Measurements from ENCODE around the gene SMIM23. TPM values are rescaled to one million over a fixed set of nuclear protein-coding genes. Genes with fewer than 3 reads are reported as not detected.

Gene SMIM23
- polyA plus RNA-seq, 2 of the 4 experiments (the other 2 are of a cell fraction), result not detected

GRCh38 chr5:171827162-171827561 is 41.5 kb downstream of the SMIM23 start:
- WGBS (ENCODE audit: missing lambda C conversion rate), result 79% methylated on average over 9 of the region's 9 CpGs
- TF ChIP-seq CHD4 (IDR thresholded peaks at IDR 0.05; ENCODE audit: borderline replicate concordance) (no peak), PHF8 (IDR thresholded peaks at IDR 0.05; ENCODE audit: borderline replicate concordance, low read depth) (no peak), HDAC2 (IDR thresholded peaks at IDR 0.05) (no peak), ZSCAN20 (CRISPR knock-in tag; IDR thresholded peaks at IDR 0.05) (no peak), EP300 (IDR thresholded peaks at IDR 0.05) (no peak), KDM1A (IDR thresholded peaks at IDR 0.05; ENCODE audit: low read depth) (no peak), EHMT2 (IDR thresholded peaks at IDR 0.05; ENCODE audit: low read depth) (no peak), HOXA7 (CRISPR knock-in tag; IDR thresholded peaks at IDR 0.05) (no peak), RNF2 (IDR thresholded peaks at IDR 0.05; ENCODE audit: borderline replicate concordance, low read depth) (no peak), NFE2L2 (conservative IDR thresholded peaks at IDR 0.05; ENCODE audit: low read length) (no peak), RFX5 (IDR thresholded peaks at IDR 0.05) (no peak)
- TF ChIP-seq, protein P1, sequence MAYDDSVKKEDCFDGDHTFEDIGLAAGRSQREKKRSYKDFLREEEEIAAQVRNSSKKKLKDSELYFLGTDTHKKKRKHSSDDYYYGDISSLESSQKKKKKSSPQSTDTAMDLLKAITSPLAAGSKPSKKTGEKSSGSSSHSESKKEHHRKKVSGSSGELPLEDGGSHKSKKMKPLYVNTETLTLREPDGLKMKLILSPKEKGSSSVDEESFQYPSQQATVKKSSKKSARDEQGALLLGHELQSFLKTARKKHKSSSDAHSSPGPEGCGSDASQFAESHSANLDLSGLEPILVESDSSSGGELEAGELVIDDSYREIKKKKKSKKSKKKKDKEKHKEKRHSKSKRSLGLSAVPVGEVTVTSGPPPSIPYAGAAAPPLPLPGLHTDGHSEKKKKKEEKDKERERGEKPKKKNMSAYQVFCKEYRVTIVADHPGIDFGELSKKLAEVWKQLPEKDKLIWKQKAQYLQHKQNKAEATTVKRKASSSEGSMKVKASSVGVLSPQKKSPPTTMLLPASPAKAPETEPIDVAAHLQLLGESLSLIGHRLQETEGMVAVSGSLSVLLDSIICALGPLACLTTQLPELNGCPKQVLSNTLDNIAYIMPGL (CRISPR knock-in tag; IDR thresholded peaks at IDR 0.05; ENCODE audit: borderline replicate concordance), result no peak
- no peak for FAIRE-seq
- Histone ChIP-seq H3K4me3 (no peak overlapping the region), H3K4me1 (no peaks in the 10 kb centered on the region), H3K9me3 (peaks cover 14% of the 10 kb centered on the region; the same call in 2 of the 3 replicates), H3K27ac (no peak overlapping the region), H3K4me2 (no peak overlapping the region)
- POLR2A ChIA-PET, result no interaction called here
- CTCF ChIA-PET, result no interaction called here
- ATAC-seq, result no peak
- no peak for DNase-seq (ENCODE audit: low read depth in 1 of 2, low spot score in 1 of 2)

- FAIRE-seq (no peak), DNase-seq (ENCODE audit: low read depth in 1 of 2, low spot score in 1 of 2) (no peak), ATAC-seq (no peak)
- Histone ChIP-seq H3K4me3 (no peak overlapping the region), H3K4me2 (no peak overlapping the region), H3K4me1 (no peaks in the 10 kb centered on the region), H3K27ac (no peak overlapping the region), H3K9me3 (peaks cover 15% of the 10 kb centered on the region; the same call in 2 of the 3 replicates)
- WGBS (ENCODE audit: missing lambda C conversion rate), result 0% methylated on average over 1 of the region's 1 CpG
- ChIA-PET CTCF (interaction anchor here (1.2 kb wide), 1 partner anchor 19 kb away, joined by 4 read pairs; no protein-coding TSS in a partner anchor), POLR2A (no interaction called here)
- TF ChIP-seq ZSCAN20 (CRISPR knock-in tag; IDR thresholded peaks at IDR 0.05) (no peak), RFX5 (IDR thresholded peaks at IDR 0.05) (no peak), ZFP36 (IDR thresholded peaks at IDR 0.05; ENCODE audit: borderline replicate concordance, partially characterized antibody) (no peak), EP300 (IDR thresholded peaks at IDR 0.05) (no peak), SREBF2 (IDR thresholded peaks at IDR 0.05) (no peak), POLR2AphosphoS2 (conservative IDR thresholded peaks at IDR 0.05; ENCODE audit: low read length) (no peak), ZC3H11A (IDR thresholded peaks at IDR 0.05) (no peak), NFE2L2 (conservative IDR thresholded peaks at IDR 0.05; ENCODE audit: low read length) (no peak)
These were observed 45.1 kb downstream of the SMIM23 start for GRCh38 chr5:171830686-171831085.

DNA sequence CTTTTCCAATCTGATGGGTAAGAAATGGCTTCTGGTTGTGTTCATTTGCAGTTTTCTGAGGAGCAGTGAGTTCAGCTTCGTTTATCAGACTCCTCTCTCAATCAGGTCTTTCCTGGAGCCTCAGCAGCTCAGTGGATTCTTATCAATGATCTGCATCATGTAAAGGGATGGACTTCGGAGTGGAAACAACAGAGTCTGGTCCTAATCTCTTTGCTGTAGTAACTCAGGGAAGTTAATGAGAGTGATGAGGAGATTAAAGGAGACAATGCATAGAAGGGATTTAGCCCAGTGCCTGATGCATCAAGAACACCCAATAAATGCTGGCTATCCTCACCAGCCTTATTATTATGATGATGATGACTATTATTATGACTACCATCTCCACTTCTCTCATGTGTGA is 47.2 kb downstream of the SMIM23 start:
- ChIA-PET POLR2A (no interaction called here), CTCF (interaction anchor here (0.6 to 2.8 kb wide), 3 partner anchors 14 to 203 kb away, joined by 4 to 13 read pairs (median 6); no protein-coding TSS in a partner anchor)
- no peak overlapping the region for H3K4me3 ChIP-seq
- no peak for FAIRE-seq
- WGBS (ENCODE audit: missing lambda C conversion rate), result 18% methylated on average over 2 of the region's 2 CpGs
- peaks cover 15% of the 10 kb centered on the region; the same call in 2 of the 3 replicates for H3K9me3 ChIP-seq
- H3K4me1 ChIP-seq, result no peaks in the 10 kb centered on the region
- no peak overlapping the region for H3K4me2 ChIP-seq
- DNase-seq (ENCODE audit: low read depth in 1 of 2, low spot score in 1 of 2), result no peak
- H3K27ac ChIP-seq, result no peak overlapping the region
- ATAC-seq, result no peak
- TF ChIP-seq POLR2A (IDR thresholded peaks at IDR 0.05; ENCODE audit: low read length), result no peak
- TF ChIP-seq HDAC2 (IDR thresholded peaks at IDR 0.05), result no peak
- TF ChIP-seq CHD4 (IDR thresholded peaks at IDR 0.05; ENCODE audit: borderline replicate concordance), result no peak
- no peak for TF ChIP-seq HOXB13 (CRISPR knock-in tag; IDR thresholded peaks at IDR 0.05; ENCODE audit: low read depth)
- no peak for TF ChIP-seq CBX8 (IDR thresholded peaks at IDR 0.05)
- TF ChIP-seq EHF (CRISPR knock-in tag; IDR thresholded peaks at IDR 0.05), result no peak
- TF ChIP-seq FOXS1 (CRISPR knock-in tag; IDR thresholded peaks at IDR 0.05), result no peak
- no peak for TF ChIP-seq JUNB (IDR thresholded peaks at IDR 0.05)
- no peak for TF ChIP-seq NPAS2 (CRISPR knock-in tag; IDR thresholded peaks at IDR 0.05; ENCODE audit: borderline replicate concordance)
- no peak for TF ChIP-seq CEBPB (IDR thresholded peaks at IDR 0.05)
- TF ChIP-seq ZC3H11A (IDR thresholded peaks at IDR 0.05), result no peak
- TF ChIP-seq SMC3 (IDR thresholded peaks at IDR 0.05), result no peak
- TF ChIP-seq KDM1A (IDR thresholded peaks at IDR 0.05; ENCODE audit: low read depth), result no peak
- TF ChIP-seq HES2 (IDR thresholded peaks at IDR 0.05), result no peak
- no peak for TF ChIP-seq CTCF (IDR thresholded peaks at IDR 0.05)
- no peak for TF ChIP-seq HEYL (CRISPR knock-in tag; IDR thresholded peaks at IDR 0.05)
- no peak for TF ChIP-seq PHF8 (IDR thresholded peaks at IDR 0.05; ENCODE audit: borderline replicate concordance, low read depth)
- no peak for TF ChIP-seq POLR2AphosphoS2 (conservative IDR thresholded peaks at IDR 0.05; ENCODE audit: low read length)
- TF ChIP-seq FOSL2 (IDR thresholded peaks at IDR 0.05), result no peak
- no peak for TF ChIP-seq FOSL2 (CRISPR knock-in tag; IDR thresholded peaks at IDR 0.05)

Measured in A549 (cell line).